Retinal pigment epithelial cell (primary cell): Measurements from ENCODE around the gene MICALL1.

ENCODE experiments used
- DNase-seq: peaks from one replicate; pipeline ENCODE4 v3.0.0-alpha.2; 2010; ENCODE audit warnings: low read depth
- H3K4me3 ChIP-seq: 2 replicates; pipeline ENCODE4 v1.5.1; 2011; ENCODE audit warnings: mild to moderate bottlenecking, low read length, control low read depth, moderate library complexity
- CTCF ChIP-seq: conservative IDR thresholded peaks from 2 replicates; pipeline ENCODE4 v1.5.1; 2011; ENCODE audit warnings: low read depth, low read length, control low read depth, inconsistent platforms

Gene MICALL1

GRCh38 chr22:37907036-37907954 is 1.2 kb downstream of the MICALL1 start:
- no peak for DNase-seq
- H3K4me3 ChIP-seq = peak overlapping the region; percentile 77
- no peak for TF ChIP-seq CTCF

GRCh38 chr22:37909766-37910165 is 3.7 kb downstream of the MICALL1 start:
- no peak overlapping the region for H3K4me3 ChIP-seq
- no peak for DNase-seq
- no peak for TF ChIP-seq CTCF

- TF ChIP-seq CTCF = no peak
- DNase-seq = no peak
Observed at GRCh38 chr22:37910890-37911672, 5.0 kb downstream of the MICALL1 start.

GRCh38 chr22:37911697-37912096 is 5.6 kb downstream of the MICALL1 start:
- no peak overlapping the region for H3K4me3 ChIP-seq
- DNase-seq = no peak
- TF ChIP-seq CTCF = no peak

More at GRCh38 chr22:37910890-37911672, 5.0 kb downstream of the MICALL1 start:
- no peak overlapping the region for H3K4me3 ChIP-seq

GRCh38 chr22:37912171-37912570 is 6.1 kb downstream of the MICALL1 start:
- no peak for DNase-seq
- no peak for TF ChIP-seq CTCF
- H3K4me3 ChIP-seq = no peak overlapping the region

- DNase-seq = no peak
- no peak for TF ChIP-seq CTCF
- H3K4me3 ChIP-seq = no peak overlapping the region
Observed at GRCh38 chr22:37913233-37913721, 7.2 kb downstream of the MICALL1 start.

GRCh38 chr22:37916311-37916710 is 10.2 kb downstream of the MICALL1 start:
- no peak overlapping the region for H3K4me3 ChIP-seq
- TF ChIP-seq CTCF = no peak
- DNase-seq = no peak
